Measurements from ENCODE around the gene ILK.

Gene ILK

GRCh38 chr11:6611963-6612212 is 8.3 kb downstream of the ILK start:
- Histone ChIP-seq H3F3A (ENCODE audit: insufficient read depth, low read length) (peaks cover 4% of the 10 kb centered on the region; the same call in 1 of the 2 replicates), H3K27ac (ENCODE audit: low read depth, low read length, poor library complexity, severe bottlenecking) (no peak overlapping the region), H3K79me2 (ENCODE audit: insufficient read depth, low read length) (no peaks in the 10 kb centered on the region; the same call in 1 of the 2 replicates), H2AFZ (ENCODE audit: low read length) (no peak overlapping the region), H3K9me3 (ENCODE audit: low read length) (no peaks in the 10 kb centered on the region), H3K4me1 (ENCODE audit: insufficient read depth, low read length, severe bottlenecking) (peaks cover 26% of the 10 kb centered on the region), H3K4me3 (ENCODE audit: low read depth, low read length, poor library complexity, severe bottlenecking) (peak overlapping the region; percentile 91), H4K20me1 (ENCODE audit: insufficient read depth, low read length) (no peaks in the 10 kb centered on the region), H3K4me2 (ENCODE audit: low read length) (peak overlapping the region; percentile 87), H3K36me3 (ENCODE audit: insufficient read depth, low read length) (peaks cover 45% of the 10 kb centered on the region), H3K9ac (ENCODE audit: low read length) (peak overlapping the region; percentile 89), H3K27me3 (ENCODE audit: insufficient read depth, low read length) (no peaks in the 10 kb centered on the region), H3K9me2 (ENCODE audit: low read depth, low read length) (no peaks in the 10 kb centered on the region)
- no peak for TF ChIP-seq EZH2 (IDR thresholded peaks at IDR 0.05; ENCODE audit: borderline replicate concordance, low read length)
- TF ChIP-seq, protein P1, sequence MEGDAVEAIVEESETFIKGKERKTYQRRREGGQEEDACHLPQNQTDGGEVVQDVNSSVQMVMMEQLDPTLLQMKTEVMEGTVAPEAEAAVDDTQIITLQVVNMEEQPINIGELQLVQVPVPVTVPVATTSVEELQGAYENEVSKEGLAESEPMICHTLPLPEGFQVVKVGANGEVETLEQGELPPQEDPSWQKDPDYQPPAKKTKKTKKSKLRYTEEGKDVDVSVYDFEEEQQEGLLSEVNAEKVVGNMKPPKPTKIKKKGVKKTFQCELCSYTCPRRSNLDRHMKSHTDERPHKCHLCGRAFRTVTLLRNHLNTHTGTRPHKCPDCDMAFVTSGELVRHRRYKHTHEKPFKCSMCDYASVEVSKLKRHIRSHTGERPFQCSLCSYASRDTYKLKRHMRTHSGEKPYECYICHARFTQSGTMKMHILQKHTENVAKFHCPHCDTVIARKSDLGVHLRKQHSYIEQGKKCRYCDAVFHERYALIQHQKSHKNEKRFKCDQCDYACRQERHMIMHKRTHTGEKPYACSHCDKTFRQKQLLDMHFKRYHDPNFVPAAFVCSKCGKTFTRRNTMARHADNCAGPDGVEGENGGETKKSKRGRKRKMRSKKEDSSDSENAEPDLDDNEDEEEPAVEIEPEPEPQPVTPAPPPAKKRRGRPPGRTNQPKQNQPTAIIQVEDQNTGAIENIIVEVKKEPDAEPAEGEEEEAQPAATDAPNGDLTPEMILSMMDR (IDR thresholded peaks at IDR 0.05; ENCODE audit: low read length) = no peak

DNA sequence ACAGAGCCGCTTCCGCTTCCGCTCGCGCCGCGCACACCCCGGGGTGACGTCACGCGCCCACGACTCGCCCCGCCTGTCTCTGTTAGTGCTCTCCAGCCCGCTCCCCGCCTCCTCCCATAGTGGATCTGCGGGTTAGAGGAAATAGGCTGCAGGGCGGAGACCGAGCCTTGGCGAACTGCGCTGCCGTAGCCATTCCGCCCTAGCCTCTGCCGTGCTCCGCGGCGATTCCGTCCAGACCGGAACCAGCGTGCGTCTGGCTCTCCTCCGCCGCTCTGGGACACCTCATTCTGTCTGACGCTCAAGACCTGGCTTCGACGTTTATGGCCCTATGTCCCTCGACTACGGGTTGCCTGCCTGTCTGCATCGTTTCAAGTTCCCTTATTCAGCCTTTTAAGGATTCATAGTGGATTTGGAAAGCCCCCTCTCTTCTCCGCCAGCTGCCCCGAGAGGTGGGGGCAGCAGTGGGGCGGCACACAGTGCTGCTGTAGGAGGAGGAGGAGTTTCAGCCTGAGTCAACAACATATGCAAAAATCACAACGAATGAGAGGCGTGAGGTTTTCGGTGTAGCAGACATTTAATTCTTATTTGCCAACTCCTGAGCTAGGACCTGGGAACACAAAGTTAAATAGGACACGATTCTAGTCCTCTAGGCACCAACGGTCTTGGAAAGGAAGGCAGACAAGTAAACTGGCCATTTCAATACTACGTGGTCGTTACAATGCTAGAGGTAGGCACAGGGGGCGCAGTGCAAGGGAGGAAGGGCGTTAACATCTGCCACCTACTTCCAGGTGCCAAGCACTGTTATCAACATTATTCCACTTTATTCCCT is 8.9 kb downstream of the ILK start, which contains the start of gene TAF10:
TSS of gene TAF10 (minus strand) at position 4 of the 829 bp plus-strand sequence. CDS start 27 bp downstream, outside the sequence.
- H3F3A ChIP-seq (ENCODE audit: insufficient read depth, low read length) = peaks cover 2% of the 10 kb centered on the region; the same call in 1 of the 2 replicates
- no peaks in the 10 kb centered on the region for H3K9me2 ChIP-seq (ENCODE audit: low read depth, low read length)
- H3K27ac ChIP-seq (ENCODE audit: low read depth, low read length, poor library complexity, severe bottlenecking) = peak within 1 kb of the TSS; percentile 91
- no peaks in the 10 kb centered on the region for H3K9me3 ChIP-seq (ENCODE audit: low read length)
- peak within 1 kb of the TSS; percentile 91 for H3K4me3 ChIP-seq (ENCODE audit: low read depth, low read length, poor library complexity, severe bottlenecking)
- no peak for TF ChIP-seq EZH2 (IDR thresholded peaks at IDR 0.05; ENCODE audit: borderline replicate concordance, low read length)
- TF ChIP-seq, protein P1 (IDR thresholded peaks at IDR 0.05; ENCODE audit: low read length) = peak; percentile 85
- H3K27me3 ChIP-seq (ENCODE audit: insufficient read depth, low read length) = no peaks in the 10 kb centered on the region
- peak within 1 kb of the TSS; percentile 89 for H3K9ac ChIP-seq (ENCODE audit: low read length)
- peaks cover 20% of the 10 kb centered on the region for H3K4me1 ChIP-seq (ENCODE audit: insufficient read depth, low read length, severe bottlenecking)
- H4K20me1 ChIP-seq (ENCODE audit: insufficient read depth, low read length) = no peaks in the 10 kb centered on the region
- no peak within 1 kb of the TSS for H2AFZ ChIP-seq (ENCODE audit: low read length)
- no peaks in the 10 kb centered on the region; the same call in 1 of the 2 replicates for H3K79me2 ChIP-seq (ENCODE audit: insufficient read depth, low read length)
- H3K36me3 ChIP-seq (ENCODE audit: insufficient read depth, low read length) = peaks cover 44% of the 10 kb centered on the region
- H3K4me2 ChIP-seq (ENCODE audit: low read length) = peak within 1 kb of the TSS; percentile 87

GRCh38 chr11:6613496-6613895 is 9.9 kb downstream of the ILK start:
- H3K4me3 ChIP-seq (ENCODE audit: low read depth, low read length, poor library complexity, severe bottlenecking) = no peak overlapping the region
- TF ChIP-seq, protein P1 (IDR thresholded peaks at IDR 0.05; ENCODE audit: low read length) = no peak
- TF ChIP-seq EZH2 (IDR thresholded peaks at IDR 0.05; ENCODE audit: borderline replicate concordance, low read length) = no peak
- H3K4me2 ChIP-seq (ENCODE audit: low read length) = no peak overlapping the region

More at GRCh38 chr11:6613496-6613895, 9.9 kb downstream of the ILK start:
- Histone ChIP-seq H3K4me1 (ENCODE audit: insufficient read depth, low read length, severe bottlenecking) (peaks cover 26% of the 10 kb centered on the region), H3K27ac (ENCODE audit: low read depth, low read length, poor library complexity, severe bottlenecking) (no peak overlapping the region), H3K9me3 (ENCODE audit: low read length) (no peaks in the 10 kb centered on the region), H3F3A (ENCODE audit: insufficient read depth, low read length) (no peaks in the 10 kb centered on the region), H4K20me1 (ENCODE audit: insufficient read depth, low read length) (no peaks in the 10 kb centered on the region), H3K9ac (ENCODE audit: low read length) (no peak overlapping the region), H3K9me2 (ENCODE audit: low read depth, low read length) (no peaks in the 10 kb centered on the region), H3K27me3 (ENCODE audit: insufficient read depth, low read length) (no peaks in the 10 kb centered on the region), H2AFZ (ENCODE audit: low read length) (no peak overlapping the region), H3K36me3 (ENCODE audit: insufficient read depth, low read length) (peaks cover 33% of the 10 kb centered on the region), H3K79me2 (ENCODE audit: insufficient read depth, low read length) (no peaks in the 10 kb centered on the region; the same call in 1 of the 2 replicates)
